T-helper 1 cell treated with Interleukin-12 subunit alpha and Interleukin-12 subunit beta and Interleukin-4 antibody, amounts not matched to agents 30 ng/mL and 1 ng/mL, for 36 hours (primary cell): ENCODE data around the gene DDX20. TPM values are rescaled to one million over a fixed set of nuclear protein-coding genes. Genes with fewer than 3 reads are reported as not detected.

Source experiments
- total RNA-seq: library from RNA; stranded (reverse); gene quantifications from 2 replicates; pipeline ENCODE4 v1.2.3, GENCODE V29; 2022

Gene DDX20
- total RNA-seq, 1 donor from 2014 or later: 15.3 TPM

Other genes with a start within 250 kb of the DDX20 start
- 234 and 242 TPM in 2 replicates for gene RAP1A, start 136.1 kb upstream of the DDX20 start, total RNA-seq
- 1.3 and 2.5 TPM in 2 replicates for gene INKA2, start 16.5 kb upstream of the DDX20 start, total RNA-seq
- gene KCND3, start 233.8 kb downstream of the DDX20 start, total RNA-seq: not detected in 2 replicates